ENCODE measurements around the gene FHIT.

DNA sequence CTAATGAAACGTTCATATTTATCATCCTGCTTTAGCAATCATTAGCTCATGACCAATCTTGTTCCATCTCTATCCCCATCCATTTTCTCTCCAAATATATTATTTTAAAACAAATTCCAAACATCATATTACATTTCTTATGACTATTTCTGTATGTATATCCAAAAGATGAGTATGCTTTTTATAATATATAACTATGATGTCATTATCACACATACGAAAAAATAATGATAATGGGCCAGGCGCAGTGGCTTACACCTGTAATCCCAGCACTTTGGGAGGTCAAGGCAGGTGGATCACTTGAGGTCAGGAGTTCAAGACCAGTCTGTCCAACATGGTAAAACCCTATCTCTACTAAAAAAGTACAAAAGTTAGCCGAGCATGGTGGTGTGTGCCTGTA, 280.4 kb downstream of the FHIT start:
- TF ChIP-seq, protein P1, sequence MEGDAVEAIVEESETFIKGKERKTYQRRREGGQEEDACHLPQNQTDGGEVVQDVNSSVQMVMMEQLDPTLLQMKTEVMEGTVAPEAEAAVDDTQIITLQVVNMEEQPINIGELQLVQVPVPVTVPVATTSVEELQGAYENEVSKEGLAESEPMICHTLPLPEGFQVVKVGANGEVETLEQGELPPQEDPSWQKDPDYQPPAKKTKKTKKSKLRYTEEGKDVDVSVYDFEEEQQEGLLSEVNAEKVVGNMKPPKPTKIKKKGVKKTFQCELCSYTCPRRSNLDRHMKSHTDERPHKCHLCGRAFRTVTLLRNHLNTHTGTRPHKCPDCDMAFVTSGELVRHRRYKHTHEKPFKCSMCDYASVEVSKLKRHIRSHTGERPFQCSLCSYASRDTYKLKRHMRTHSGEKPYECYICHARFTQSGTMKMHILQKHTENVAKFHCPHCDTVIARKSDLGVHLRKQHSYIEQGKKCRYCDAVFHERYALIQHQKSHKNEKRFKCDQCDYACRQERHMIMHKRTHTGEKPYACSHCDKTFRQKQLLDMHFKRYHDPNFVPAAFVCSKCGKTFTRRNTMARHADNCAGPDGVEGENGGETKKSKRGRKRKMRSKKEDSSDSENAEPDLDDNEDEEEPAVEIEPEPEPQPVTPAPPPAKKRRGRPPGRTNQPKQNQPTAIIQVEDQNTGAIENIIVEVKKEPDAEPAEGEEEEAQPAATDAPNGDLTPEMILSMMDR (IDR thresholded peaks at IDR 0.05): no peak
- TF ChIP-seq POLR2A (IDR thresholded peaks at IDR 0.05): no peak
